Measurements from ENCODE around the gene CTNNA1.

- TF ChIP-seq CTCF (IDR thresholded peaks at IDR 0.05 in 2 of 3, conservative IDR thresholded peaks at IDR 0.05 in 1 of 3; ENCODE audit: insufficient read depth in 2 of 3, low read depth in 1 of 3, low read length in 3 of 3) = no peak
- TF ChIP-seq ZHX1 (conservative IDR thresholded peaks at IDR 0.05; ENCODE audit: low read length) = no peak
- no peak for TF ChIP-seq POLR2A (conservative IDR thresholded peaks at IDR 0.05)
- no peak for TF ChIP-seq NR3C1 (CRISPR knock-in tag; IDR thresholded peaks at IDR 0.05)
- TF ChIP-seq YY1 (IDR thresholded peaks at IDR 0.05; ENCODE audit: borderline replicate concordance in 1 of 3, control insufficient read depth in 1 of 3, extremely low read depth in 1 of 3, insufficient read depth in 3 of 3, insufficient read length in 1 of 3, insufficient replicate concordance in 2 of 3, low read depth in 1 of 3, low read length in 2 of 3) = no peak
- TF ChIP-seq KDM1A (IDR thresholded peaks at IDR 0.05) = no peak
- no peak for TF ChIP-seq MAX (CRISPR knock-in tag; IDR thresholded peaks at IDR 0.05)
- TF ChIP-seq SMAD1 (IDR thresholded peaks at IDR 0.05; ENCODE audit: low read depth, low read length, partially characterized antibody) = no peak
- no peak for TF ChIP-seq NRF1 (conservative IDR thresholded peaks at IDR 0.05 in 1 of 2, IDR thresholded peaks at IDR 0.05 in 1 of 2)
- TF ChIP-seq GABPB2 (CRISPR knock-in tag; conservative IDR thresholded peaks at IDR 0.05) = no peak
- no peak for TF ChIP-seq SAFB (IDR thresholded peaks at IDR 0.05; ENCODE audit: borderline replicate concordance, low read depth, low read length)
- TF ChIP-seq BCLAF1 (IDR thresholded peaks at IDR 0.05; ENCODE audit: borderline replicate concordance in 1 of 2, control insufficient read depth in 1 of 2, low read depth in 2 of 2, low read length in 1 of 2) = no peak
Measured at GRCh38 chr5:138889994-138890393, 136.8 kb downstream of the CTNNA1 start.

Data from K562 (cell line).